ENCODE measurements around the gene CRYL1. TPM values are rescaled to one million over a fixed set of nuclear protein-coding genes. Genes with fewer than 3 reads are reported as not detected.

Gene CRYL1
- total RNA-seq, 6 experiments from 2014 or later, result 10.9 to 13.2 (median 12.0) TPM

GRCh38 chr13:20477394-20477793, 48.3 kb downstream of the CRYL1 start:
- Mint-ChIP-seq H3K36me3 (ENCODE audit: low read depth) (no peaks in the 10 kb centered on the region), H3K4me3 (no peak overlapping the region), H3K9me3 (no peaks in the 10 kb centered on the region), H3K4me1 (ENCODE audit: low read depth) (peaks cover 10% of the 10 kb centered on the region), H3K27me3 (ENCODE audit: insufficient read depth) (no peaks in the 10 kb centered on the region; the same call in 1 of the 2 replicates), H3K27ac (no peak overlapping the region)
- TF ChIP-seq CTCF (IDR thresholded peaks at IDR 0.05), result no peak
- DNase-seq, result no peak

GRCh38 chr13:20475927-20476691, 49.5 kb downstream of the CRYL1 start:
- Mint-ChIP-seq H3K9me3 (no peaks in the 10 kb centered on the region), H3K36me3 (ENCODE audit: low read depth) (no peaks in the 10 kb centered on the region), H3K27me3 (ENCODE audit: insufficient read depth) (no peaks in the 10 kb centered on the region), H3K27ac (no peak overlapping the region), H3K4me3 (no peak overlapping the region), H3K4me1 (ENCODE audit: low read depth) (peaks cover 10% of the 10 kb centered on the region)
- no peak for DNase-seq
- no peak for TF ChIP-seq CTCF (IDR thresholded peaks at IDR 0.05)

- Mint-ChIP-seq H3K36me3 (ENCODE audit: low read depth) (no peaks in the 10 kb centered on the region), H3K9me3 (no peaks in the 10 kb centered on the region), H3K27ac (no peak overlapping the region), H3K27me3 (ENCODE audit: insufficient read depth) (peaks cover 2% of the 10 kb centered on the region; the same call in 1 of the 2 replicates), H3K4me1 (ENCODE audit: low read depth) (peaks cover 10% of the 10 kb centered on the region), H3K4me3 (no peak overlapping the region)
- TF ChIP-seq CTCF (IDR thresholded peaks at IDR 0.05), result no peak
- DNase-seq, result no peak
Measured at GRCh38 chr13:20474515-20474914, 51.1 kb downstream of the CRYL1 start.

- DNase-seq, result no peak
- H3K9me3 Mint-ChIP-seq, result no peaks in the 10 kb centered on the region
- H3K27me3 Mint-ChIP-seq (ENCODE audit: insufficient read depth), result peaks cover 2% of the 10 kb centered on the region; the same call in 1 of the 2 replicates
- TF ChIP-seq CTCF (IDR thresholded peaks at IDR 0.05), result no peak
- H3K36me3 Mint-ChIP-seq (ENCODE audit: low read depth), result no peaks in the 10 kb centered on the region
- H3K4me3 Mint-ChIP-seq, result no peak overlapping the region
- peaks cover 10% of the 10 kb centered on the region for H3K4me1 Mint-ChIP-seq (ENCODE audit: low read depth)
- no peak overlapping the region for H3K27ac Mint-ChIP-seq
Measured at GRCh38 chr13:20473888-20474287, 51.8 kb downstream of the CRYL1 start.

GRCh38 chr13:20473139-20473538, 52.5 kb downstream of the CRYL1 start:
- no peak for TF ChIP-seq CTCF (IDR thresholded peaks at IDR 0.05)
- DNase-seq, result no peak
- H3K9me3 Mint-ChIP-seq, result no peaks in the 10 kb centered on the region
- no peaks in the 10 kb centered on the region for H3K36me3 Mint-ChIP-seq (ENCODE audit: low read depth)
- H3K4me1 Mint-ChIP-seq (ENCODE audit: low read depth), result peaks cover 10% of the 10 kb centered on the region
- H3K4me3 Mint-ChIP-seq, result no peak overlapping the region
- H3K27me3 Mint-ChIP-seq (ENCODE audit: insufficient read depth), result peaks cover 3% of the 10 kb centered on the region; the same call in 1 of the 2 replicates
- no peak overlapping the region for H3K27ac Mint-ChIP-seq
